Middle frontal gyrus (tissue), 1 donor: Measurements from ENCODE around the gene PTX4.

Experiments used
- DNase-seq: peaks from one replicate; pipeline ENCODE4 v3.0.0-alpha.2; 2015; ENCODE audit warnings: low spot score; ENCODE audit errors: extremely low spot score

Gene PTX4

DNA sequence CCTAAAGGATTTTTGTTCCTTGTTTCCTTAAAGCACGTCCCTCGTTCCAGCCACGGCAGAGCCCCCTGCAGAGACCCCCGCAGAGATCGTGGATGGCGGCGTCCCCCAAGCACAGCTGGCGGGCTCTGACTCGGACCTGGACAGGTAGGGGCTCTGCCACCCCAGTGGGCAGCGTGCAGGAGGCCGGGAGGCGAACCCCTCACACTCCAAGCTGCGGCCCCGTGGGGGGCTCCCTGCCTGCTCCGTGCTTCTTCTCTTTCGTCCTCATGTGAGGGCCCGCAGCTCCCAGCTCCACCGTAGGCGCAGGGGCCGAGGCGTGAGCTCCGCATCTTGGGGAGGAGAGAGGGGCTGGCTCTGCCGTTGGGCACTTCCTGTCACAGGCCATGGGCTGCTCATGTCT, 12.9 kb upstream of the PTX4 start:
- DNase-seq: no peak

- DNase-seq: no peak
Observed at GRCh38 chr16:1500465-1501150, 11.9 kb upstream of the PTX4 start.

- no peak for DNase-seq
Observed at GRCh38 chr16:1499756-1500464, 11.2 kb upstream of the PTX4 start.

- no peak for DNase-seq
Observed at GRCh38 chr16:1498899-1499676, 10.3 kb upstream of the PTX4 start.

DNA sequence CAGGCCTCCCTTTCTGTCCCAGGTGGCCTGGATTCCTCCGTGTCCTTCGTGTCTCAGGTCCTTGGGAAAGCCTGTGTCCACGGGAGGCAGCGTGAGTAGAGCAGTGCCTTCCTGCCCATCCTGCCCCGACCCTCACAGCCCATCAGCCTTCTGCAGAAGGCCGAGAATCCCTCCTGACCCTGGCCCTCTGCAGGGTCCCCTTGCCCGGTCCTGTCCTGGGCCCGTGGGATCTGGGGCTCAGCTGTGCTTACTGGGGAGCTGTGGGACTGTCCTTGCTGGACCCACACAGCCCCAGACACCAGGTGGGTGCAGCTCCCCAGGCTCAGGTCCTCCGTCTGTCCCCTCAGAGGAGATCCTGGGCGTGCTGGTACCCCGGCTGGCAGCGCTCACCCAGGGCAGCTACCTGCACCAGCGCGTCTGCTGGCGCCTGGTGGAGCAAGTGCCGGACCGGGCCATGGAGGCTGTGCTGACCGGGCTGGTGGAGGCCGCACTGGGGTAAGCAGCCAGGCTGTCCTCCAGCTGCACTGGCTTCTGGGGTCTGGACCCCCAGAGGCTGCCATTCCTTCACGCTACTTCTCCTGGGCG, 8.4 kb upstream of the PTX4 start:
- no peak for DNase-seq

- DNase-seq: no peak
Observed at GRCh38 chr16:1496464-1496863, 7.7 kb upstream of the PTX4 start.

DNA sequence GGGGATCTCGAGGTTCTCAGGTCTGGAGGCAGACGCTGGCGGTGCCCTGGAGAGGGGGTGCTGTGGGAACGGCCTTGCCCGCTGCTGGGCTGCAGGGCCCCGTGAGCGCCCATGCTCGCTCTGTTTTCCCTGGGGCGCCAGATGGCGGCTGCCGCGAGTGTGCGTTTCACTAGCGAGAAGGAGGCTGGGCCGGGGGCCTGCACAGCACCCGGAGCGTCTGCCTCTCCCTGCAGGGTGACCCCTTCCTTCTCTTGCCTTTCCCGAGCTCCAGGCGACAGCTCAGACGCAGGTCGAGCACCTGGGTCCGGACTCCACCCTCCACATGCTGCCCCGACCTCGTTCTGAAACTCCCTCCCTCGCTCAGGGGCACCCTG, 7.1 kb upstream of the PTX4 start:
- DNase-seq: no peak

GRCh38 chr16:1495211-1495888, 6.6 kb upstream of the PTX4 start:
- no peak for DNase-seq

- DNase-seq: no peak
Observed at GRCh38 chr16:1494711-1495110, 6.0 kb upstream of the PTX4 start.

DNA sequence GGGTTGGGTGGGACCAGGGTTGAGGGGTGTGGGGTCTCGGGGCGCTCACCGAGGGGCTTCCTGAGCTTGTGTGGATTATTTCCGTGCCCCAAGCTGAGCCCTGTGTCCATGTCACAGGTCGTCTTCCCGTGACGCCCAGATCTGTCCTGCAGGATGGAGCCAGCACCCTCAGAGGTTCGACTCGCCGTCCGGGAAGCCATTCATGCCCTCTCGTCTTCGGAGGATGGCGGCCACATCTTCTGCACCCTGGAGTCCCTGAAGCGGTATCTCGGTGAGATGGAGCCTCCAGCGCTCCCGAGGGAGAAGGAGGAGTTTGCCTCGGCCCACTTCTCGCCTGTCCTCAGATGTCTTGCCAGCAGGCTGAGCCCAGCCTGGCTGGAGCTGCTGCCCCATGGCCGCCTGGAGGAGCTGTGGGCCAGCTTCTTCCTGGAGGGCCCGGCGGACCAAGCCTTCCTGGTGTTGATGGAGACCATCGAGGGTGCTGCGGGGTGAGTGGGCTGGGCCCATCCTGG, 5.4 kb upstream of the PTX4 start:
- peak; percentile 5 for DNase-seq

- DNase-seq: no peak
Observed at GRCh38 chr16:1493746-1494094, 5.0 kb upstream of the PTX4 start.

DNA sequence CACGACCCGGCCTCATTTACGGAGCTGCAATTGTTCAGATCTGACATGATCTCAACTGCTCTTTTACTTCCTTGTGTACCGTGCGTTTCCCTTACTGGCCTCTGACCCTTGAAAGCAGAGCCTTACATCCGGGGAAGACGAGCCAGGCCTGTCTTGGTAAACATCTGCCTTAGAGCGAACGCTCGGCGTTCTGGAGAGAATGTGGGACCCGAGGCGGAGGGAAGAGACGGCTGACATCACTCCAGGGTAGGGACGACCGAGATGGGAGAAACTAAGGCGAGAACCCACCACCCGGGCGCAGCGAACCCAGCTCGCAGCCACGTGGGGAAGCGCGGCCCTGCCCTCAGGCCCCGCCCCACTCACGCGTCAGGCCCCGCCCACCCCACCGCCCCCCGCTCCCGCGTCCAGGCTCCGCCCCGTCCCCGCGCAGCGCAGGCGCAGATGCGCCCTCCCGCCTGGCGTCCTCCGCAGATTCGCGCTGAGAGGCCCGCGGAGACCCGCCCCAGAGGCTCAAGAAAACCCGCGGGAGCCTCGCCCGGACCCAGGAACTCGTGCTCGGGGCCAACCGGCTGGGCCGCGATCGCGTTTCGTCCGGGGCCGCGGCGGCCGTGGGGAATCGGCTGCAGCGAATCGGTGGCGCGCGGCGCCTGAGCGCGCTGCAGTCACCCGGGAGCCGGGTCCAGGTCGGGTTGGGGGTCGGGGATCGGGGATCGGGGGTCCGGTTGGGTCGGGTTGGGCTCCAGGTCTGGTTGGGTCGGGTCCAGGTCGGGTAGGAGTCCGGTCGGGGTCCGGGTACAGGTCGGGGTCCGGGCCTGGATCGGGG, 4.4 kb upstream of the PTX4 start, which contains the start of gene TELO2:
Gene TELO2, plus strand, starts transcription at position 438 of the 823 bp plus-strand sequence. CDS start 922 bp downstream, outside the sequence.
- peak; percentile 53 for DNase-seq

GRCh38 chr16:1492082-1492922, 3.6 kb upstream of the PTX4 start:
- DNase-seq: no peak

GRCh38 chr16:1491327-1491726, 2.6 kb upstream of the PTX4 start:
- no peak for DNase-seq

GRCh38 chr16:1489077-1489476, 333 bp upstream of the PTX4 start:
- DNase-seq: no peak

- DNase-seq: no peak
Observed at GRCh38 chr16:1488054-1488601, 616 bp downstream of the PTX4 start.

DNA sequence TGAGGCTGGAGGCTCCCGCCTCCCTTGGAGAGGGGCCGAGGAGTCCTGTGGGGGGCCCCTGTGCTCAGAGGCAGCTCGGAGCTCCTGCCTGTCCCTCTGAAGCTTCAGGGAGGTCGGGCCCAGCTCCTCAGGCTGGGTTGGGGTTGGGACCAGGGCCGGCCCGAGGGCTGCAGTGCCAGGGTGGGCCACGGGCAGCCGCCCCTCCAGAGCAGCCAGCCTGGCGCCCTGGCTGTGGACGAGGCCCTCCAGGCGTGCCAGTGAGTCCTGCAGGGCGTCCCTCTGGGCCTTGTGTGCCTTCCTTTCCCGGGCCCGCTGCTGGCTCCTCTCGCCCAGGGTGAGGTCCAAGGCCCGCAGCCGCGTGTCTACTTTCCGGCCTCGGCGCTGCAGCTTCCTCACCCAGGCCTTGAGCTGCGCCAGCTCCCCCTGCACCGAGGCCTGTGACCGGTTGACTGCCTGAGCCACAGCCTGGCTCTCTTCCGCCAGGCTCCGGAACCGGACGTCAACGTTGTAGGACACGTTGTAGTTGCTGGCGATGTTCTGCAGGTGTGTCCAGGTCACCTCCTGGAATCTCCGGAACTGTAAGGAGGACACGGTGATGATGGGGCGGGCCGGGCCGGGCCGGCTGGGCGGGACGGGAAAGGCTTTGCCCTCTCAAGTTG, 1.2 kb downstream of the PTX4 start:
- DNase-seq: no peak

GRCh38 chr16:1486551-1487390, 2.0 kb downstream of the PTX4 start:
- DNase-seq: no peak
